Prostate gland (tissue), 2 donors: ENCODE data around the gene RSPO1.

ENCODE experiments used
- POLR2A ChIP-seq: fragments of 450-650 bp; IDR thresholded peaks from one replicate; pipeline ENCODE4 v1.6.1; 2016; ENCODE audit warnings: antibody characterized with exemption, mild to moderate bottlenecking
- POLR2AphosphoS5 ChIP-seq: sonication (generic); formaldehyde crosslinking; IDR thresholded peaks from one replicate; pipeline ENCODE4 v1.6.1; 2017; ENCODE audit warnings: antibody characterized with exemption
- TF ChIP-seq, protein P1 (sequence below), 4 experiments: fragments of 200-600 bp in 2 of 4; fragments of 450-650 bp in 2 of 4; sonication (generic) in 2 of 4; IDR thresholded peaks; 1 replicate in 3 of 4; 2 replicates in 1 of 4; pipeline ENCODE4 v1.5.1; 2016 to 2019; ENCODE audit warnings: antibody characterized with exemption in 4 of 4, mild to moderate bottlenecking in 2 of 4, moderate library complexity in 2 of 4

DNA sequence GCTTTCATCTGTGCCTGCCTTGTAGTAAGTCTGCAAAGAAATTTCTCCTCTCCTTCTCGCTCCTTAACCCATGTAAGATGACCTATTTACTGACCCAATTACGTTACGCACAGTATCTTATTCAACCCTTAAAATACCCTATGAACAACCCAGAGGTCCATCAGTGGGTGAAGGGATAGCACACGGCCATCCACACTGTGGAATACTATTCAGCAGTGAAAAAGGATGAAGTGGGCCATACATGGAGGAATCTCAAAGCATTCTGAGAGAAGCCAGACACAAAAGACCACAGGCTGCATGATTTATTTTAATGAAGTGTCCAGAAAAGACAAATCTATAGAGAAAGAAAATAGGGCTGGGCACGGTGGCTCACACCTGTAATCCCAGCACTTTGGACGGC, 23.8 kb upstream of the RSPO1 start:
- TF ChIP-seq, protein P1, sequence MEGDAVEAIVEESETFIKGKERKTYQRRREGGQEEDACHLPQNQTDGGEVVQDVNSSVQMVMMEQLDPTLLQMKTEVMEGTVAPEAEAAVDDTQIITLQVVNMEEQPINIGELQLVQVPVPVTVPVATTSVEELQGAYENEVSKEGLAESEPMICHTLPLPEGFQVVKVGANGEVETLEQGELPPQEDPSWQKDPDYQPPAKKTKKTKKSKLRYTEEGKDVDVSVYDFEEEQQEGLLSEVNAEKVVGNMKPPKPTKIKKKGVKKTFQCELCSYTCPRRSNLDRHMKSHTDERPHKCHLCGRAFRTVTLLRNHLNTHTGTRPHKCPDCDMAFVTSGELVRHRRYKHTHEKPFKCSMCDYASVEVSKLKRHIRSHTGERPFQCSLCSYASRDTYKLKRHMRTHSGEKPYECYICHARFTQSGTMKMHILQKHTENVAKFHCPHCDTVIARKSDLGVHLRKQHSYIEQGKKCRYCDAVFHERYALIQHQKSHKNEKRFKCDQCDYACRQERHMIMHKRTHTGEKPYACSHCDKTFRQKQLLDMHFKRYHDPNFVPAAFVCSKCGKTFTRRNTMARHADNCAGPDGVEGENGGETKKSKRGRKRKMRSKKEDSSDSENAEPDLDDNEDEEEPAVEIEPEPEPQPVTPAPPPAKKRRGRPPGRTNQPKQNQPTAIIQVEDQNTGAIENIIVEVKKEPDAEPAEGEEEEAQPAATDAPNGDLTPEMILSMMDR (IDR thresholded peaks at IDR 0.05) = no peak
- TF ChIP-seq POLR2A (no peak), POLR2AphosphoS5 (no peak)
